Fibroblast of lung (primary cell): ENCODE results near the gene MFN1.

Source experiments
- EZH2 ChIP-seq: IDR thresholded peaks from 2 replicates; pipeline ENCODE4 v1.5.1; 2012; ENCODE audit warnings: low read length, control low read depth, mild to moderate bottlenecking; ENCODE audit errors: missing control alignments
- TF ChIP-seq, protein P1 (sequence below), 2 donors: IDR thresholded peaks in 1 of 2; conservative IDR thresholded peaks in 1 of 2; 1 replicate in 1 of 2; 2 replicates in 1 of 2; pipeline ENCODE4 v1.5.1; 2011 to 2012; ENCODE audit warnings: low read length in 2 of 2, control low read depth in 1 of 2, inconsistent platforms in 1 of 2, low read depth in 1 of 2, mild to moderate bottlenecking in 1 of 2

DNA sequence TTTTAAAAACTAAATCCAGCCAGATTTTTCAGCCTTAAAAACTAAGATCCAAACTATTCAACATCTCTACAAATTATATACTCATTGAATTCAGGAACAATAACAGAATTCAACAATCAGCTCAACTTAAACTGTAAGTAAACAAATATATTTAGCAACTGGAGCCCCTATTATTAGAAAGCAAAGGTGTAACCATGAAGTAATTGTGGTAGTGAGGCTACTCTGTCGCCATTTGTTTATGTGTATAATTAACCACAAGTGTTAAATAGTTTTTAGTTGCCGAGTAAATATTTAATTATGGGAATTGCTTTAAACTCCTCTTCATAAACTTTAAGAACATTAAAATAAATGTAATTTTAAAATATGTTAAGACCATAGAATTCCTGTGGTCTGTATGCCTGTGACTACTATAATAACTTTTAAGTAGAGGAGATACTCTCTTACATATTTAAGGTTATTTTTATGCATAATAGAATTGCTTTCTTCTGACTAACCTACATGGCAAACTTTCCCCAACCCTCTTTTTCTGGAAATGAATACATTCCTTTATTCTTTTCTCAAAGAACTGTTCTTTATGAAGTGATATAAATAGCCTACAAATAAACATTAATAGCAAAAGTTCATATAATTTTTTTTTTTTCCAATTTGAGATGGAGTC, 51.2 kb downstream of the MFN1 start:
- TF ChIP-seq, protein P1, sequence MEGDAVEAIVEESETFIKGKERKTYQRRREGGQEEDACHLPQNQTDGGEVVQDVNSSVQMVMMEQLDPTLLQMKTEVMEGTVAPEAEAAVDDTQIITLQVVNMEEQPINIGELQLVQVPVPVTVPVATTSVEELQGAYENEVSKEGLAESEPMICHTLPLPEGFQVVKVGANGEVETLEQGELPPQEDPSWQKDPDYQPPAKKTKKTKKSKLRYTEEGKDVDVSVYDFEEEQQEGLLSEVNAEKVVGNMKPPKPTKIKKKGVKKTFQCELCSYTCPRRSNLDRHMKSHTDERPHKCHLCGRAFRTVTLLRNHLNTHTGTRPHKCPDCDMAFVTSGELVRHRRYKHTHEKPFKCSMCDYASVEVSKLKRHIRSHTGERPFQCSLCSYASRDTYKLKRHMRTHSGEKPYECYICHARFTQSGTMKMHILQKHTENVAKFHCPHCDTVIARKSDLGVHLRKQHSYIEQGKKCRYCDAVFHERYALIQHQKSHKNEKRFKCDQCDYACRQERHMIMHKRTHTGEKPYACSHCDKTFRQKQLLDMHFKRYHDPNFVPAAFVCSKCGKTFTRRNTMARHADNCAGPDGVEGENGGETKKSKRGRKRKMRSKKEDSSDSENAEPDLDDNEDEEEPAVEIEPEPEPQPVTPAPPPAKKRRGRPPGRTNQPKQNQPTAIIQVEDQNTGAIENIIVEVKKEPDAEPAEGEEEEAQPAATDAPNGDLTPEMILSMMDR (conservative IDR thresholded peaks at IDR 0.05 in 1 of 2, IDR thresholded peaks at IDR 0.05 in 1 of 2; ENCODE audit: low read depth in 1 of 2, low read length in 2 of 2), result no peak
- TF ChIP-seq EZH2, result no peak
